Left lung (tissue), 10 donors: ENCODE data around the gene CTDP1. TPM values are rescaled to one million over a fixed set of nuclear protein-coding genes. Genes with fewer than 3 reads are reported as not detected.

Experiments
- ATAC-seq: fragments of 200-7000 bp; cut with Tn5 transposase; one replicate; pipeline ENCODE4 v1.9.1; 2020; ENCODE audit warnings: moderate library complexity
- DNase-seq, 4 donors: peaks; one replicate each; pipeline ENCODE4 v3.0.0-alpha.2; 2013 to 2020
- H3K27ac ChIP-seq, 2 donors: fragments of 200-600 bp; sonication (generic) in 1 of 2; one replicate each; pipeline versions ENCODE4 v1.5.0 to v1.8.0; 2020 to 2021
- H3K27me3 ChIP-seq, 2 donors: fragments of 200-600 bp; sonication (generic) in 1 of 2; one replicate each; pipeline versions ENCODE4 v1.5.0 to v1.8.0; 2020 to 2021
- H3K36me3 ChIP-seq, 2 donors: fragments of 200-600 bp; sonication (generic) in 1 of 2; one replicate each; pipeline versions ENCODE4 v1.5.0 to v1.8.0; 2020 to 2021
- H3K4me1 ChIP-seq, 2 donors: fragments of 200-600 bp; one replicate each; pipeline ENCODE4 v1.8.0; 2021
- H3K4me3 ChIP-seq, 2 donors: fragments of 200-600 bp; sonication (generic) in 1 of 2; one replicate each; pipeline versions ENCODE4 v1.5.0 to v1.8.0; 2020 to 2021; ENCODE audit warnings: mild to moderate bottlenecking in 1 of 2
- H3K9me3 ChIP-seq, 2 donors: fragments of 200-600 bp; sonication (generic) in 1 of 2; one replicate each; pipeline versions ENCODE4 v1.5.0 to v1.8.0; 2020 to 2021
- CTCF ChIP-seq, 2 donors: fragments of 200-600 bp; sonication (generic) in 1 of 2; IDR thresholded peaks; one replicate each; pipeline versions ENCODE4 v1.5.0 to v1.8.0; 2021; ENCODE audit warnings: antibody characterized with exemption in 2 of 2
- intact Hi-C, 2 donors: fragments of 100-400 bp; cut with DNase I; formaldehyde crosslinking; loops; one replicate each; pipeline versions ENCODE4 v1.11.2 to v1.14.2; 2022
- polyA plus RNA-seq, 6 donors: library from polyadenylated mRNA; unstranded; fragments of 120-200 nt; gene quantifications; one replicate each; pipeline ENCODE4 v1.2.1, GENCODE V29; 2013; ENCODE audit not compliant: insufficient read length in 6 of 6
- total RNA-seq, 2 donors: library from RNA; stranded (reverse); fragmentation: NEBNext Ultra II Directional; extraction: Animal tissue kit (Norgen Biotek cat#: 25700); gene quantifications; one replicate each; pipeline ENCODE4 v1.2.1, GENCODE V29; 2021
- donor health status: DM: no; HTN: yes; CAD: no.
- donor health status: DM: no; HTN: no; CAD: no.

CTDP1 gene
- total and polyA plus RNA-seq, 8 donors, result 8.4 to 24.4 (median 11.4) TPM

- intact Hi-C loops, result no loop called here
- Histone ChIP-seq H3K27ac (no peak overlapping the region), H3K4me3 (no peak overlapping the region), H3K4me1 (no peaks in the 10 kb centered on the region), H3K27me3 (no peaks in the 10 kb centered on the region), H3K36me3 (peaks cover 0 to 37% of the 10 kb centered on the region in 2 donors), H3K9me3 (peaks cover 0 to 7% of the 10 kb centered on the region in 2 donors)
- ATAC-seq (no peak), DNase-seq (peak in 1 of 4 donors; percentile 9)
- no peak for TF ChIP-seq CTCF (IDR thresholded peaks at IDR 0.05)
Measured at GRCh38 chr18:79756826-79757225, 77.2 kb downstream of the CTDP1 start.

GRCh38 chr18:79760348-79760747 lies 80.7 kb downstream of the CTDP1 start:
- TF ChIP-seq CTCF (IDR thresholded peaks at IDR 0.05), result no peak
- no peak for ATAC-seq

GRCh38 chr18:79760881-79761280 lies 81.3 kb downstream of the CTDP1 start:
- Histone ChIP-seq H3K27ac (no peak overlapping the region), H3K4me1 (no peaks in the 10 kb centered on the region), H3K27me3 (peaks cover 0 to 9% of the 10 kb centered on the region in 2 donors), H3K9me3 (peaks cover 0 to 7% of the 10 kb centered on the region in 2 donors), H3K36me3 (peaks cover 0 to 8% of the 10 kb centered on the region in 2 donors), H3K4me3 (no peak overlapping the region)
- TF ChIP-seq CTCF (IDR thresholded peaks at IDR 0.05), result no peak
- DNase-seq, result no peak
- intact Hi-C loops, result no loop called here
- ATAC-seq, result no peak

More at GRCh38 chr18:79760348-79760747, 80.7 kb downstream of the CTDP1 start:
- intact Hi-C loops, result no loop called here
- H3K36me3 ChIP-seq, result peaks cover 0 to 13% of the 10 kb centered on the region in 2 donors
- peaks cover 0 to 4% of the 10 kb centered on the region in 2 donors for H3K27me3 ChIP-seq
- no peak overlapping the region for H3K27ac ChIP-seq
- no peak overlapping the region for H3K4me3 ChIP-seq
- H3K4me1 ChIP-seq, result no peaks in the 10 kb centered on the region
- H3K9me3 ChIP-seq, result peaks cover 0 to 7% of the 10 kb centered on the region in 2 donors
- no peak for DNase-seq

- DNase-seq (no peak), ATAC-seq (no peak)
- intact Hi-C loops, result no loop called here
- Histone ChIP-seq H3K27me3 (peaks cover 0 to 20% of the 10 kb centered on the region in 2 donors), H3K4me1 (no peaks in the 10 kb centered on the region), H3K27ac (no peak overlapping the region), H3K36me3 (no peaks in the 10 kb centered on the region), H3K4me3 (no peak overlapping the region), H3K9me3 (peaks cover 0 to 20% of the 10 kb centered on the region in 2 donors)
- TF ChIP-seq CTCF (IDR thresholded peaks at IDR 0.05), result no peak
Measured at GRCh38 chr18:79763407-79763806, 83.8 kb downstream of the CTDP1 start.

- H3K4me1 ChIP-seq, result no peaks in the 10 kb centered on the region
- no peaks in the 10 kb centered on the region for H3K36me3 ChIP-seq
- H3K4me3 ChIP-seq, result no peak overlapping the region
- intact Hi-C loops, result no loop called here
- TF ChIP-seq CTCF (IDR thresholded peaks at IDR 0.05), result no peak
- DNase-seq (no peak), ATAC-seq (no peak)
- H3K27me3 ChIP-seq, result peaks cover 0 to 20% of the 10 kb centered on the region in 2 donors
- H3K27ac ChIP-seq, result no peak overlapping the region
- peaks cover 0 to 16% of the 10 kb centered on the region in 2 donors for H3K9me3 ChIP-seq
Measured at GRCh38 chr18:79764131-79764530, 84.5 kb downstream of the CTDP1 start.
